ENCODE data around the gene PDE2A. TPM values are rescaled to one million over a fixed set of nuclear protein-coding genes. Genes with fewer than 3 reads are reported as not detected.

Gene PDE2A
- total and polyA plus RNA-seq, 2 donors (not counting 3 experiments of a cell fraction or from before 2014, with no cell fraction given): 14.8 to 16.8 TPM

DNA sequence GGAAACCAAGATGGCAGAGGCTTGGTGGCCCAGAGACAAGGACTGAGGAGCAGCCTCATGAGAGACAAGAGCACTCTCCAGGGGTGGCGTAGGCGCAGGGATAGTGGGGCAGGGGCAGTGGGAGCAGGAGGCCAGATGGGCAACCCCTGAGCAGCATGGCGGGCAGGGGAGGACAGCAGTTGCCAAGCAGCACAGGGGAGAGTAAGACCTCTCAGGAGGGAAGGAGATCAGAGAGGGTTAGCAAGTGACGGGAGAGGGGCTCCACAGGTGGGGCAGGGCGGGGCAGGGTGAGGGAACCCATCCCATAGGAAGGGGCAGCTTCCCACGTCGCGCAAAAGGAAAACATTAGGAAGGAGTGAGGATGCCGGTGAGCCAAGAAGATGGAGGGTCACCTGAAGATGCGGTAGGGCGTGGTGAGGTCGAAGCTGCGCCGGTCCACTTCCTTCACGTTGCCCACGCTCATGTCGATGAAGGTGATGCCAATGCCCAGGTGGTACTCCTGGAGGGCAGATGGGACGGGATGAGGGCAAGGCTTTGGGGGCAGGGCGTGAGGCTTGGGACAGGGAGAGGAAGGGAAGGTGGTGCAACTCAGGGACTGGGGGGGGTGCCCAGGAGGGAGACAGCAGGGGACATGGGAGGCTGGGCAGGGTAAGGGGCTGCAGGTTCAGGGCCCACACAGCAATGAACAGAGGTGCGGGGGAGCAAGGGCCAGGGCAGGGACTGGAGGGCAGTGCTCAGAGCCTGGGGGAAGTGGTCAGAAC is 35.4 kb upstream of the PDE2A start:
- H3K36me3 ChIP-seq (ENCODE audit: control insufficient read depth in 2 of 2, extremely low read depth in 1 of 2, insufficient read depth in 2 of 2, low read length in 2 of 2): peaks cover 0 to 48% of the 10 kb centered on the region in 2 experiments
- POLR2A ChIA-PET: no interaction called here
- H4K20me1 ChIP-seq (replicated peaks; ENCODE audit: control insufficient read depth, extremely low read depth, insufficient read depth, low read length): no peaks in the 10 kb centered on the region
- intact Hi-C loops (cut with micrococcal nuclease) (no loop called here), dilution Hi-C loops (cut with MboI; ENCODE audit: extremely low pct_ligation_motif_present, low sequenced_read_pairs) (no loop called here)
- FAIRE-seq (no peak), DNase-seq (ENCODE audit: low read depth, low spot score) (no peak)
- no peaks in the 10 kb centered on the region for H3K9me1 ChIP-seq (replicated peaks; ENCODE audit: control insufficient read depth, extremely low read depth, insufficient read depth, low read length)
- no peak overlapping the region for H3K27ac ChIP-seq (ENCODE audit: insufficient read depth, low read depth, low read length)
- BruUV-seq (replicated peaks): no TSS peak
- H3K27me3 ChIP-seq (ENCODE audit: control insufficient read depth in 2 of 2, insufficient read depth in 2 of 2, low read length in 2 of 2): no peaks in the 10 kb centered on the region
- H3K4me3 ChIP-seq (replicated peaks in 1 of 3; ENCODE audit: insufficient read depth in 1 of 3, low read depth in 1 of 3, low read length in 3 of 3): no peak overlapping the region
- H3K4me1 ChIP-seq (ENCODE audit: control insufficient read depth, extremely low read depth, insufficient read depth, low read length): no peaks in the 10 kb centered on the region
- no peaks in the 10 kb centered on the region for H3K9me3 ChIP-seq (replicated peaks; ENCODE audit: control insufficient read depth, insufficient read depth, low read length)
- H3K9ac ChIP-seq (replicated peaks; ENCODE audit: extremely low read depth, insufficient read depth, low read length): no peak overlapping the region
- no peak overlapping the region for H2AFZ ChIP-seq (ENCODE audit: low read depth, low read length)
- CTCF ChIA-PET: interaction anchor here (0.6 to 0.9 kb wide), 2 partner anchors 16 to 123 kb away, joined by 3 to 4 read pairs; no protein-coding TSS in a partner anchor
- H3K4me2 ChIP-seq (ENCODE audit: insufficient read depth, low read length): no peak overlapping the region
- H3K79me2 ChIP-seq (ENCODE audit: control insufficient read depth, insufficient read depth, low read length): no peaks in the 10 kb centered on the region
- TF ChIP-seq, protein P1, sequence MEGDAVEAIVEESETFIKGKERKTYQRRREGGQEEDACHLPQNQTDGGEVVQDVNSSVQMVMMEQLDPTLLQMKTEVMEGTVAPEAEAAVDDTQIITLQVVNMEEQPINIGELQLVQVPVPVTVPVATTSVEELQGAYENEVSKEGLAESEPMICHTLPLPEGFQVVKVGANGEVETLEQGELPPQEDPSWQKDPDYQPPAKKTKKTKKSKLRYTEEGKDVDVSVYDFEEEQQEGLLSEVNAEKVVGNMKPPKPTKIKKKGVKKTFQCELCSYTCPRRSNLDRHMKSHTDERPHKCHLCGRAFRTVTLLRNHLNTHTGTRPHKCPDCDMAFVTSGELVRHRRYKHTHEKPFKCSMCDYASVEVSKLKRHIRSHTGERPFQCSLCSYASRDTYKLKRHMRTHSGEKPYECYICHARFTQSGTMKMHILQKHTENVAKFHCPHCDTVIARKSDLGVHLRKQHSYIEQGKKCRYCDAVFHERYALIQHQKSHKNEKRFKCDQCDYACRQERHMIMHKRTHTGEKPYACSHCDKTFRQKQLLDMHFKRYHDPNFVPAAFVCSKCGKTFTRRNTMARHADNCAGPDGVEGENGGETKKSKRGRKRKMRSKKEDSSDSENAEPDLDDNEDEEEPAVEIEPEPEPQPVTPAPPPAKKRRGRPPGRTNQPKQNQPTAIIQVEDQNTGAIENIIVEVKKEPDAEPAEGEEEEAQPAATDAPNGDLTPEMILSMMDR (IDR thresholded peaks at IDR 0.05; ENCODE audit: extremely low read depth in 1 of 2, insufficient read depth in 1 of 2, low read depth in 1 of 2, low read length in 2 of 2): no peak
- TF ChIP-seq, protein P2, sequence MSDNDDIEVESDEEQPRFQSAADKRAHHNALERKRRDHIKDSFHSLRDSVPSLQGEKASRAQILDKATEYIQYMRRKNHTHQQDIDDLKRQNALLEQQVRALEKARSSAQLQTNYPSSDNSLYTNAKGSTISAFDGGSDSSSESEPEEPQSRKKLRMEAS (IDR thresholded peaks at IDR 0.05; ENCODE audit: insufficient read depth, insufficient read length): no peak
- TF ChIP-seq GATA2 (IDR thresholded peaks at IDR 0.05; ENCODE audit: insufficient read depth, insufficient read length, low read depth, low read length) (no peak), POLR2AphosphoS5 (IDR thresholded peaks at IDR 0.05; ENCODE audit: insufficient read depth, low read depth, low read length) (no peak), JUN (IDR thresholded peaks at IDR 0.05; ENCODE audit: borderline replicate concordance, insufficient read depth, insufficient read length, low read depth) (no peak), FOS (IDR thresholded peaks at IDR 0.05; ENCODE audit: borderline replicate concordance, insufficient read depth, low read length) (no peak)

All from endothelial cell of umbilical vein (primary cell).